ENCODE data around the gene RUNX3.
"Not testable (repeated sequence)": the region's sequence is repeated elsewhere in the genome, so short reads cannot be mapped to it uniquely, and the experiment has no call there.

Gene RUNX3

DNA sequence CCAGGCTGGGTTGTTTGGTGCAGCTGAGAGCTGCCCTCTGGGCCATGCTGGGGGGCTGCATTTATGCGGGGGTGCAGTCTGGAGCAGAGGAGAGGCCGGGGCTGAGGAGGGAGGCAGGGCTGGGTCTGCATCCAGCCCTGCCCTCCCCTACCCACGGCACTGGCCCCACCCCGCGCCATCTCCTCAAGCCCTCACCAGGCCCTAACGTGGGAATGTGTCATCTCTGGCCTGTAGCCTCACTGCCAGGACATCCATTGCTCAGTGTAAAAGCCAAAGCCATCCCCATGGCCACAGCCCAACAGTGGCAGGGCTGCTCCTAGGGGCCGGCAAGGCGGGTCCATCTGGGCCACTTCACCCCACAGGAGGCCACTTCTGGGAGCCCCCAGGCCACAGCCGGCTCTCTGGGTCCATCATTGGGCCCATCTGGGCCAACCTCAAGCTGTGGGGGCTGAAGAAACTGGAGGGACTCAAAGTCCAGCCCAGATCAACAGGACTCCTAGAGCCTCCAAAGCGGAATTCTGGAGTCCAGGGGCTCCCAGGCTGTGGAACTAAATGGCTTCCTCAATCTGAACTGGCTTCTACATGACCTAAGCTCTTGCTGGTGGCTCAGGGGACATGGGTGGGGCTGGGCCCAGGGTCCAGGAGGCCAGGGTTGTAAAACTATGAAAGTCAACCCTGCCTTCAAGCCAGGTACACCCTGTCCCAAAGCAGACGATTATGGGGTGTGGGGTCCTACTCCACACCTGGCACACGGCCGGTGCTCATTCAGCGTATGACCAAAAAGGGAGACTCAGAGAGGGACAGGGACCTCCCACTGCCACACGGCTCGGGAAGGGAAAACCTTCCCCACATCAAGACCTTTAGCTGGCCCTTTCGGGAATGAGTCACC lies 32.6 kb downstream of the RUNX3 start:
- Histone ChIP-seq H3K4me3 (no peak overlapping the region), H3K9ac (ENCODE audit: insufficient read length) (no peak overlapping the region), H3K36me3 (ENCODE audit: insufficient read depth, low read length) (peaks cover 4% of the 10 kb centered on the region; the same call in 1 of the 2 replicates), H3K27ac (no peak overlapping the region), H3K9me3 (ENCODE audit: low read depth, low read length) (no peaks in the 10 kb centered on the region)
- TF ChIP-seq POLR2AphosphoS5 (IDR thresholded peaks at IDR 0.05; ENCODE audit: borderline replicate concordance, low read depth, low read length) = no peak
- no peak for TF ChIP-seq FOXP2 (optimal IDR thresholded peaks at IDR 0.05; ENCODE audit: control extremely low read depth, extremely low read length, insufficient read depth)
- TF ChIP-seq EZH2 (IDR thresholded peaks at IDR 0.05) = no peak
- no peak for DNase-seq (ENCODE audit: low read depth, low spot score)

DNA sequence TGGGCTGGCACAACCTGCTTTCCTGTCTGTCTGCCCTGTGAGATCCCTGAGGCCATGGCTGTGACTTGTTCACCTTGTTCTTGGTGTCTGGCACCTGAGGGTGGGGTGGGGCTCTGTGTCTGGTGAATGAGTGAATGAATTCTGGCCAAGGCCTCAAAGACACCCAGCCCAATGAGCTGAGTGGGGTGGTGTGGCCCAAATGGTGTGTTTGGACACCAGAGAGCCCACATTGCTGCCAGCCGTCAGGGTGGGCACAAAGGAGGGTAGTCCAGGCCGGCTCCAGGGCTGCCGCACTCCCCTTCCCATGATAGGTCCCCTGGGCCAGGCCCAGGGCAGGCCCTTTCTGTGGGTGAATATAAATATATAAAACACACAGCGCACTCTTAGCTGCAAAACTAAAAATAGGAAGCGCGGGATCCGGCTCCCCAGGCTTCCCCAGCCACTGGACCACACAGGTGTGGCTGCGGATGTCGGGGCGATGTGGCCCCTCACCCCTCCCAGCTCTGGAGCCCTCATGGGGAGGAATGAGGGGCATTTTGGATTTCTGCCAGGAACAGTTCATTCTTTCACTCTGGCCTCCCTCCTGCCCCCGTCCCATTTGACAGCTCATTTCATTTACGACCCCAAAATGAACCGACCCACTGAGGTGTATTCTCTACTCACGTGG lies 33.3 kb downstream of the RUNX3 start:
- Histone ChIP-seq H3K27ac (no peak overlapping the region), H3K4me3 (no peak overlapping the region), H3K9ac (ENCODE audit: insufficient read length) (no peak overlapping the region), H3K36me3 (ENCODE audit: insufficient read depth, low read length) (peaks cover under 1% of the 10 kb centered on the region; the same call in 1 of the 2 replicates), H3K9me3 (ENCODE audit: low read depth, low read length) (no peaks in the 10 kb centered on the region)
- TF ChIP-seq EZH2 (IDR thresholded peaks at IDR 0.05) = no peak
- TF ChIP-seq POLR2AphosphoS5 (IDR thresholded peaks at IDR 0.05; ENCODE audit: borderline replicate concordance, low read depth, low read length) = no peak
- TF ChIP-seq FOXP2 (optimal IDR thresholded peaks at IDR 0.05; ENCODE audit: control extremely low read depth, extremely low read length, insufficient read depth) = no peak
- no peak for DNase-seq (ENCODE audit: low read depth, low spot score)

DNA sequence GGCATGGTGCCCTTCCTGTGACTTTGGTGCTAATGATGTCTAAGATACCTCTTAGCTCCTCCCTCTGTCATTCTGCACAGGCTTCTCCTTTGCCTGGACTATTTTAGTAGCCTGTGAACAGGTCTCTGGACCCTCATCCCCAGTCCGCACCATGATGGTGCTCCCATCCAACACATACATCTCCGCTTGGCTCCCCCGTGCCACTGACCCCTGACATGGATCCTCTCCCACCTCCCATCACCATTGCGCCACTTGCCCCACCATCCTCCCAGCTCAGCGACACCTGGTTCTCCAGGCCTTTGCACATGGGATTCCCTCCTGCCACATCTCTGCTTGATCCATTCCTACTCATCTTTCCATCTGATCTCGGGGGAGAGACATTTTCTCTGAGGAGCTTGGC lies 33.9 kb downstream of the RUNX3 start:
- TF ChIP-seq FOXP2 (optimal IDR thresholded peaks at IDR 0.05; ENCODE audit: control extremely low read depth, extremely low read length, insufficient read depth) (no peak), POLR2AphosphoS5 (IDR thresholded peaks at IDR 0.05; ENCODE audit: borderline replicate concordance, low read depth, low read length) (no peak), EZH2 (IDR thresholded peaks at IDR 0.05) (no peak)
- Histone ChIP-seq H3K36me3 (ENCODE audit: insufficient read depth, low read length) (no peaks in the 10 kb centered on the region), H3K4me3 (no peak overlapping the region), H3K9me3 (ENCODE audit: low read depth, low read length) (no peaks in the 10 kb centered on the region), H3K27ac (no peak overlapping the region), H3K9ac (ENCODE audit: insufficient read length) (no peak overlapping the region)
- DNase-seq (ENCODE audit: low read depth, low spot score) = no peak

DNA sequence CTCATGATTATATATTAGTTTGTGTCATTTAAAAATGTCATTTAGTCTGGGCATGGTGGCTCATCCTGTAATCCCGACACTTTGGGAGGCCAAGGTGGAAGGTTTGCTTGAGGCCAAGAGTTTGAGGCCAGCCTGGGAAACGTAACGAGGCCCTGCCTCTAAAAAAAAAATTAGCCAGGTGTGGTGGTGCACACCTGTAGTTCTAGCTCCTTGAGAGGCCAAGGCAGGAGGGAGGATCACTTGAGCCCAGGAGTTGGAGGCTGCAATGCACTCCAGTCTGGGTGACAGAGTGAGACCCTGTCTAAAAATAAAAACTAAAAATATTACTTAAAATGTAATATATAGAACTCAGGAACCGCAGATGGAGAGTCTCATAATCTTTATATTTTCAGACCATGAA lies 34.6 kb downstream of the RUNX3 start:
- no peak for DNase-seq (ENCODE audit: low read depth, low spot score)
- Histone ChIP-seq H3K4me3 (no peak overlapping the region), H3K36me3 (ENCODE audit: insufficient read depth, low read length) (no peaks in the 10 kb centered on the region), H3K9me3 (ENCODE audit: low read depth, low read length) (no peaks in the 10 kb centered on the region), H3K27ac (no peak overlapping the region), H3K9ac (ENCODE audit: insufficient read length) (no peak overlapping the region)
- TF ChIP-seq POLR2AphosphoS5 (IDR thresholded peaks at IDR 0.05; ENCODE audit: borderline replicate concordance, low read depth, low read length) = no peak

DNA sequence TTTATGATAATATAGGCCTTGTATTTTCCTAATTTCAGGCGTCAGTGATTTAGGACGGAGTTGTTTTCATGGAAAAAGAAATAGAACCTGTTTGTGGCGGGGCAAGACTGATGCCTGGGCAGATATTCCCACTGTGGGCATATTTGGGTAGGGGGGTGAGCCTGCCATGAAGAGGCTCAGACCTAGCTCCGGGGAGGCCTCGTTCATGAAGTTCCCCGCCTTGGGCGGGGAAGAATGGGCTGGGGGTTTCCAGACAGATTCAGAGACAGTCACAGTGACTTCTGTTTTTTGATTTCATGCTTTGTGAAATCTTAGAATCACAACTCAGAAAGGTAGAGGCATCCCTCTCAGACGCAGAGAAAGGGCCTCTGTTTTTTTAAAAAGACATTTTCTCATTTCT lies 36.1 kb downstream of the RUNX3 start:
- Histone ChIP-seq H3K9ac (ENCODE audit: insufficient read length) (no peak overlapping the region), H3K27ac (no peak overlapping the region), H3K9me3 (ENCODE audit: low read depth, low read length) (no peaks in the 10 kb centered on the region), H3K36me3 (ENCODE audit: insufficient read depth, low read length) (no peaks in the 10 kb centered on the region), H3K4me3 (no peak overlapping the region)
- TF ChIP-seq EZH2 (IDR thresholded peaks at IDR 0.05) = no peak
- TF ChIP-seq POLR2AphosphoS5 (IDR thresholded peaks at IDR 0.05; ENCODE audit: borderline replicate concordance, low read depth, low read length) = no peak
- no peak for TF ChIP-seq FOXP2 (optimal IDR thresholded peaks at IDR 0.05; ENCODE audit: control extremely low read depth, extremely low read length, insufficient read depth)
- no peak for DNase-seq (ENCODE audit: low read depth, low spot score)

DNA sequence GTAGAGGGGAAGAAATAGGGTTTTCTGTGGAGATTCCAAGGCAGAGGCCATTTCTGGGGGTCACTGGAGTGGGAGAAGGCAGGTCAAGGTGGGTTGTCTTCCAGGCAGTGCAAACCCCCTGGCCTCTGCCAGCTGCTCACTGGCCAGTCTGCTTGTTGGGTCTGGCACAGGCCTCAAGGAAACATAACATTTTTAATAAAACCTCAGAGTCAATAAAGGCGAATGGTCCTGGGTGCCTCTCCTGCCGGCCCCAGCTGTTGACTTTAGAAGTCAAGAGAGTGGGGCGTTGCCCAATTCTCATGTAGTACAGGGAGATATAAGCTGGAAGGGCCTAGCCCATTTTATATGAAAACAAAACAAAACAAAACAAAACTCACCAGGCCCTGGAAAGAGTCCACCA lies 36.6 kb downstream of the RUNX3 start:
- Histone ChIP-seq H3K9ac (ENCODE audit: insufficient read length) (no peak overlapping the region), H3K36me3 (ENCODE audit: insufficient read depth, low read length) (no peaks in the 10 kb centered on the region), H3K9me3 (ENCODE audit: low read depth, low read length) (no peaks in the 10 kb centered on the region), H3K27ac (no peak overlapping the region), H3K4me3 (no peak overlapping the region)
- no peak for TF ChIP-seq FOXP2 (optimal IDR thresholded peaks at IDR 0.05; ENCODE audit: control extremely low read depth, extremely low read length, insufficient read depth)
- no peak for TF ChIP-seq POLR2AphosphoS5 (IDR thresholded peaks at IDR 0.05; ENCODE audit: borderline replicate concordance, low read depth, low read length)
- DNase-seq (ENCODE audit: low read depth, low spot score) = no peak

DNA sequence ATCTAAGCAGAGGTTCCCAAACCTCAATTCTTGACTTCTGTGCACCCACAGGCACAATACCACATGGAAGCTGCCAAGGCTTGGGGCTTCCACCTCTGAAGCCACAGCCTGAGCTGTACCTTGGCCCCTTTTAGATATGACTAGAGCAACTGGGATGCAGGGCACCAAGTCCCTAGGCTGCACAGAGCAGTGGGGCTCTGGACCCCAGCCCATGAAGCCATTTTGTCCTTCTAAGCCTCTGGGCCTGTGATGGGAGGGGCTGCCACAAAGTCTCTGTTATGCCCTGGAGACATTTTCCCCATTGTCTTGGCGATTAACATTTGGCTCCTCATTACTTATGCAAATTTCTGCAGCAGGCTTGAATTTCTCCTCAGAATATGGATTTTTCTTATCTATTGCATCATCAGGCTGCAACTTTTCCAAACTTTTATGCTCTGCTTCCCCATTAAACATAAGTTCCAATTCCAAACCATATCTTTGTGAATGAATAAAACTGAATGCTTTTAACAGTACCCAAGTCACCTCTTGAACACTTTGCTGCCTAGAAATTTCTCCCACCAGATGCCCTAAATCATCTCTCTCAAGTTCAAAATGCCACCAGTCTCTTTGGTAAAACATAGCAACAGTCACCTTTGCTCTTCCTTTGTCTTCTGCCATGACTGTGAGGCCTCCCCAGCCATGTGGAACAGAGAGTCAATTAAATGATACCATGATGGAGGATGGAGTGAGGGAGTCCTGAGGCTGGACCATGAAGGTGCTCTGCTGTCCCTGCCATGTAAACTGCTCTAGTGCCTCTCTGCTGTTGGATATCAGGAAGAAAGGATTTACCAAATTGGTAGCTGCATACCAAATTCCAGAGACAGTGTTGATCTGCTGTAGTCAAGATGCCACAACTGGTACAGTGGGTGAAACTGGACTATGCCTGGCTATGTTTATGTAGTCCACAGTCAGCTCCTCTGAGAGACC lies 37.6 kb downstream of the RUNX3 start:
- TF ChIP-seq POLR2AphosphoS5 (IDR thresholded peaks at IDR 0.05; ENCODE audit: borderline replicate concordance, low read depth, low read length) = no peak
- TF ChIP-seq EZH2 (IDR thresholded peaks at IDR 0.05) = no peak
- TF ChIP-seq FOXP2 (optimal IDR thresholded peaks at IDR 0.05; ENCODE audit: control extremely low read depth, extremely low read length, insufficient read depth) = no peak
- Histone ChIP-seq H3K36me3 (ENCODE audit: insufficient read depth, low read length) (no peaks in the 10 kb centered on the region), H3K4me3 (no peak overlapping the region), H3K27ac (no peak overlapping the region), H3K9ac (ENCODE audit: insufficient read length) (no peak overlapping the region), H3K9me3 (ENCODE audit: low read depth, low read length) (no peaks in the 10 kb centered on the region)
- DNase-seq (ENCODE audit: low read depth, low spot score) = no peak

- H3K9me3 ChIP-seq (ENCODE audit: low read depth, low read length); H3K9ac ChIP-seq (ENCODE audit: insufficient read length); H3K4me3 ChIP-seq; DNase-seq (ENCODE audit: low read depth, low spot score); H3K36me3 ChIP-seq (ENCODE audit: insufficient read depth, low read length); H3K27ac ChIP-seq: not testable (repeated sequence)
Observed at GRCh38 chr1:24891367-24891766, 38.7 kb downstream of the RUNX3 start.
